ENCODE data around the gene PLA1A.

The PLA1A gene

DNA sequence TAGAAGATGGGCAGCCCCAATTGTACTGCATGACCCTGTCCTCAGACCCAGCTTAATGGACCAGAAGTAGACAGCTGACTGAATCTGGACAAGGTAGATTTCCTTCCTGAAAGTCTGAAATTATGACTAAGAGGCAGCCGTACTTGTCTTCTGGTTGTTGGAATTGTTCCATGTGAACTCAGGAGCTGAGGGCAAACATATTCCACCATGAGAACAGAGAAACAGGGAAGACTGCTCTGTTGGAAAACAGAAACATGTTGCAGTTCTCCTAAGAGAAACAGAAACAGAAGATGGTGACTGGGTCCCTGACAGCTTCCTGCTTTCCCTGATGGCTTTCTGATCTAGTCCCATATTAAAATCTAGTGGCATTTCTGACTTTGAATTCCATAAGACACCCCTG lies 38.6 kb downstream of the PLA1A start:
- TF ChIP-seq, protein P1, sequence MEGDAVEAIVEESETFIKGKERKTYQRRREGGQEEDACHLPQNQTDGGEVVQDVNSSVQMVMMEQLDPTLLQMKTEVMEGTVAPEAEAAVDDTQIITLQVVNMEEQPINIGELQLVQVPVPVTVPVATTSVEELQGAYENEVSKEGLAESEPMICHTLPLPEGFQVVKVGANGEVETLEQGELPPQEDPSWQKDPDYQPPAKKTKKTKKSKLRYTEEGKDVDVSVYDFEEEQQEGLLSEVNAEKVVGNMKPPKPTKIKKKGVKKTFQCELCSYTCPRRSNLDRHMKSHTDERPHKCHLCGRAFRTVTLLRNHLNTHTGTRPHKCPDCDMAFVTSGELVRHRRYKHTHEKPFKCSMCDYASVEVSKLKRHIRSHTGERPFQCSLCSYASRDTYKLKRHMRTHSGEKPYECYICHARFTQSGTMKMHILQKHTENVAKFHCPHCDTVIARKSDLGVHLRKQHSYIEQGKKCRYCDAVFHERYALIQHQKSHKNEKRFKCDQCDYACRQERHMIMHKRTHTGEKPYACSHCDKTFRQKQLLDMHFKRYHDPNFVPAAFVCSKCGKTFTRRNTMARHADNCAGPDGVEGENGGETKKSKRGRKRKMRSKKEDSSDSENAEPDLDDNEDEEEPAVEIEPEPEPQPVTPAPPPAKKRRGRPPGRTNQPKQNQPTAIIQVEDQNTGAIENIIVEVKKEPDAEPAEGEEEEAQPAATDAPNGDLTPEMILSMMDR (conservative IDR thresholded peaks at IDR 0.05; ENCODE audit: low read length) = no peak
- TF ChIP-seq EZH2phosphoT487 (IDR thresholded peaks at IDR 0.05; ENCODE audit: borderline replicate concordance) = no peak
- Histone ChIP-seq H3K4me3 (ENCODE audit: low read length, poor library complexity, severe bottlenecking) (no peak overlapping the region), H3K4me2 (ENCODE audit: low read depth, low read length, poor library complexity, severe bottlenecking) (no peak overlapping the region), H3K9me2 (replicated peaks; ENCODE audit: low read depth, low read length) (no peaks in the 10 kb centered on the region), H3K9me3 (ENCODE audit: insufficient read depth, low read depth, low read length) (no peaks in the 10 kb centered on the region), H3F3A (ENCODE audit: low read depth) (no peaks in the 10 kb centered on the region), H3K4me1 (ENCODE audit: insufficient read depth, low read length, poor library complexity, severe bottlenecking) (peaks cover 11% of the 10 kb centered on the region), H3K79me2 (ENCODE audit: insufficient read depth, low read length) (no peaks in the 10 kb centered on the region), H2AFZ (ENCODE audit: low read length) (no peak overlapping the region), H3K9ac (ENCODE audit: low read depth, low read length, poor library complexity, severe bottlenecking) (no peak overlapping the region), H3K27me3 (ENCODE audit: insufficient read depth, low read length, poor library complexity, severe bottlenecking) (no peaks in the 10 kb centered on the region), H4K20me1 (ENCODE audit: insufficient read depth, low read length, poor library complexity, severe bottlenecking) (no peaks in the 10 kb centered on the region), H3K36me3 (ENCODE audit: insufficient read depth, low read length) (no peaks in the 10 kb centered on the region)

DNA sequence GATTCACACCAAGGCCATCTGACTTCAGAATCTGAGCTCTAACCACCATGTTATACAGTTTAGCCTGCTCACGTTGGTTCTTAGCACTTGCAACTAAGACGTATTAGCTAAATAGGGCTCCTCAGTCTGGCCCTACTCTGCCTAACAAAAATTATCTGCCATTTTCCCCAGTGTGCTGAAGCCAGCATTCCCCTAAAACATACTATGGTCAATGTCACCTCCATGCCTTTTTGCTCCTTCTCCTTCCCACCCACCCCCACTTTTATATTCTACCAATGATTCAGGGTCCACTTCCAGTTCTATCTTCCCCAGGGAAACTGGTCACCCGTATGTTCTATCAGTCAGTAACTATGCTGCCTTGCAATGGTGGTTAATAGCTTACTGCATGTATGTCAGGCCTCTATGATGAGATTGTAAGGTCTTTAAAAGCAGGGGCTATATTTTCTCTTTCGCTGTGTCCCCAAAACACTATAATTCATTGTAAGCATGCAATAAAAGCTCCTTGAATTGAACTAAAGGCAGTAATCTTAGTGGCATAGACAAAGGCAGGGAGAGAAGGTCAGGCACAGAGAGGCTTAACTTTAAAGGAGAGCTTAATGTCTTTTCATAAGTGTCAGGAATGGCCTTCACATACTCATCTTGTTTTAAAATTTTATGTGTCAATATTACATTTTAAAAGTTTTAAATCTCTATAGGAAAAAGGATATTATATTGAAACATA lies 39.4 kb downstream of the PLA1A start:
- no peaks in the 10 kb centered on the region for H3K9me2 ChIP-seq (replicated peaks; ENCODE audit: low read depth, low read length)
- H3K36me3 ChIP-seq (ENCODE audit: insufficient read depth, low read length) = no peaks in the 10 kb centered on the region
- no peak overlapping the region for H3K4me2 ChIP-seq (ENCODE audit: low read depth, low read length, poor library complexity, severe bottlenecking)
- no peaks in the 10 kb centered on the region for H3K27me3 ChIP-seq (ENCODE audit: insufficient read depth, low read length, poor library complexity, severe bottlenecking)
- H3F3A ChIP-seq (ENCODE audit: low read depth) = no peaks in the 10 kb centered on the region
- TF ChIP-seq, protein P1 (conservative IDR thresholded peaks at IDR 0.05; ENCODE audit: low read length) = no peak
- TF ChIP-seq EZH2phosphoT487 (IDR thresholded peaks at IDR 0.05; ENCODE audit: borderline replicate concordance) = no peak
- H3K79me2 ChIP-seq (ENCODE audit: insufficient read depth, low read length) = no peaks in the 10 kb centered on the region
- H3K4me1 ChIP-seq (ENCODE audit: insufficient read depth, low read length, poor library complexity, severe bottlenecking) = peaks cover 11% of the 10 kb centered on the region
- no peak overlapping the region for H3K4me3 ChIP-seq (ENCODE audit: low read length, poor library complexity, severe bottlenecking)
- no peaks in the 10 kb centered on the region for H4K20me1 ChIP-seq (ENCODE audit: insufficient read depth, low read length, poor library complexity, severe bottlenecking)
- no peaks in the 10 kb centered on the region for H3K9me3 ChIP-seq (ENCODE audit: insufficient read depth, low read depth, low read length)
- no peak overlapping the region for H3K9ac ChIP-seq (ENCODE audit: low read depth, low read length, poor library complexity, severe bottlenecking)
- H2AFZ ChIP-seq (ENCODE audit: low read length) = no peak overlapping the region

DNA sequence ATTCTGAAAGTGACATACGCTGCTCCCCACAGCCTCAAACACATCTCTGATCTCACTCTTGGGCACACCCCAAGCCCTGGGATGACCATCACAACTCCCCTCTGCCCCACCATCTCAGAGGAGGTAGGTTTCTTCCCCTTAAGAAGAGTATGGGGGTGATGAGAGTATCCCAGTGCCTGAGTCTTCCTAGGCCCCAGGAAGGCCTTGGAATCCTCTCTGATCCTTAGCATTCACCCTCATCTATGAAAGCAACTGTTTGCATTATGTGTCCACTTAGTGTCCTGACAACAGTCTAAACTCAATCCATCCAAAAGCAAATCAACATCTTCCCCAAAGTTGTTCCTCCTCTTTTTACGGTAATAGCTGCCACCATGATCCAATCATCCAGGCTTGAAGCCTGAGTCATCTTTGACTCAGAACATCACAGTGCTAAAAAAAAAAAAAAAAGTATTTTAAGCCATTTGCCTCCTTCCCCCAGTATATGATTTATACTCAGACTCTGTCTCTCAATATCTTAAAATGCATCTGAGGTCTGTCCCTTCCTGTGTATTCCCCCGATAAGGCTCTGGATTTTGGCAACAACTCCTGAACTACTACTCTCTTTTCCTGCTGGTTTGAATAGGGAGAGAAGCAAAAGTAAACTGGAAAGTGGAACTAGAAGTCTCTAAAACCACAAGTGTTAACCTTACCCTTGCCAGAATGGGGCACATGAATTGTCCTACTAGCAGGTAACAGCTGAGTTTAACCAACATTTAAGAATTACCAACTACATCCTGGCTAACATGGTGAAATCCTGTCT lies 40.2 kb downstream of the PLA1A start:
- H3K4me3 ChIP-seq (ENCODE audit: low read length, poor library complexity, severe bottlenecking) = no peak overlapping the region
- no peak for TF ChIP-seq EZH2phosphoT487 (IDR thresholded peaks at IDR 0.05; ENCODE audit: borderline replicate concordance)
- TF ChIP-seq, protein P1 (conservative IDR thresholded peaks at IDR 0.05; ENCODE audit: low read length) = no peak
- H3K9ac ChIP-seq (ENCODE audit: low read depth, low read length, poor library complexity, severe bottlenecking) = peak overlapping the region; percentile 63
- H3F3A ChIP-seq (ENCODE audit: low read depth) = no peaks in the 10 kb centered on the region
- H3K4me2 ChIP-seq (ENCODE audit: low read depth, low read length, poor library complexity, severe bottlenecking) = no peak overlapping the region
- H3K9me3 ChIP-seq (ENCODE audit: insufficient read depth, low read depth, low read length) = no peaks in the 10 kb centered on the region
- no peaks in the 10 kb centered on the region for H3K79me2 ChIP-seq (ENCODE audit: insufficient read depth, low read length)
- H3K9me2 ChIP-seq (replicated peaks; ENCODE audit: low read depth, low read length) = no peaks in the 10 kb centered on the region
- H3K4me1 ChIP-seq (ENCODE audit: insufficient read depth, low read length, poor library complexity, severe bottlenecking) = peaks cover 11% of the 10 kb centered on the region
- H2AFZ ChIP-seq (ENCODE audit: low read length) = no peak overlapping the region
- no peaks in the 10 kb centered on the region for H3K36me3 ChIP-seq (ENCODE audit: insufficient read depth, low read length)
- H3K27me3 ChIP-seq (ENCODE audit: insufficient read depth, low read length, poor library complexity, severe bottlenecking) = no peaks in the 10 kb centered on the region
- no peaks in the 10 kb centered on the region for H4K20me1 ChIP-seq (ENCODE audit: insufficient read depth, low read length, poor library complexity, severe bottlenecking)

Measured in Loucy (cell line).